ENCODE results near the gene NPBWR2.

The NPBWR2 gene

GRCh38 chr20:64070244-64070993 is 36.9 kb downstream of the NPBWR2 start:
- in situ Hi-C loops (cut with HindIII; ENCODE audit: low sequenced_read_pairs), result no loop called here
- no peak for DNase-seq (ENCODE audit: low read depth, low spot score)
- TF ChIP-seq CTCF (IDR thresholded peaks at IDR 0.05; ENCODE audit: low read depth, low read length), result no peak
- no peak overlapping the region for H3K4me3 ChIP-seq (ENCODE audit: low read depth, low read length)

- H3K4me3 ChIP-seq (ENCODE audit: low read depth, low read length), result no peak overlapping the region
- in situ Hi-C loops (cut with HindIII; ENCODE audit: low sequenced_read_pairs), result no loop called here
- DNase-seq (ENCODE audit: low read depth, low spot score), result no peak
- peak; percentile 89 for TF ChIP-seq CTCF (IDR thresholded peaks at IDR 0.05; ENCODE audit: low read depth, low read length)
Observed at GRCh38 chr20:64069614-64070243, 37.6 kb downstream of the NPBWR2 start.

GRCh38 chr20:64069209-64069613 is 38.2 kb downstream of the NPBWR2 start:
- in situ Hi-C loops (cut with HindIII; ENCODE audit: low sequenced_read_pairs), result no loop called here
- DNase-seq (ENCODE audit: low read depth, low spot score), result no peak
- no peak overlapping the region for H3K4me3 ChIP-seq (ENCODE audit: low read depth, low read length)
- no peak for TF ChIP-seq CTCF (IDR thresholded peaks at IDR 0.05; ENCODE audit: low read depth, low read length)

GRCh38 chr20:64068386-64069208 is 38.8 kb downstream of the NPBWR2 start:
- TF ChIP-seq CTCF (IDR thresholded peaks at IDR 0.05; ENCODE audit: low read depth, low read length), result no peak
- no peak for DNase-seq (ENCODE audit: low read depth, low spot score)
- no peak overlapping the region for H3K4me3 ChIP-seq (ENCODE audit: low read depth, low read length)
- in situ Hi-C loops (cut with HindIII; ENCODE audit: low sequenced_read_pairs), result no loop called here

GRCh38 chr20:64067733-64068307 is 39.5 kb downstream of the NPBWR2 start:
- in situ Hi-C loops (cut with HindIII; ENCODE audit: low sequenced_read_pairs), result no loop called here
- TF ChIP-seq CTCF (IDR thresholded peaks at IDR 0.05; ENCODE audit: low read depth, low read length), result no peak
- no peak for DNase-seq (ENCODE audit: low read depth, low spot score)
- H3K4me3 ChIP-seq (ENCODE audit: low read depth, low read length), result no peak overlapping the region

GRCh38 chr20:64067005-64067632 is 40.2 kb downstream of the NPBWR2 start:
- DNase-seq (ENCODE audit: low read depth, low spot score), result no peak
- no peak overlapping the region for H3K4me3 ChIP-seq (ENCODE audit: low read depth, low read length)
- in situ Hi-C loops (cut with HindIII; ENCODE audit: low sequenced_read_pairs), result no loop called here
- no peak for TF ChIP-seq CTCF (IDR thresholded peaks at IDR 0.05; ENCODE audit: low read depth, low read length)

Data from astrocyte of the spinal cord (primary cell).